ENCODE results near the gene PARD3B. TPM values are rescaled to one million over a fixed set of nuclear protein-coding genes. Genes with fewer than 3 reads are reported as not detected.

The PARD3B gene
- total and polyA plus RNA-seq, 2 donors (not counting 1 experiment from before 2014, with no cell fraction given) = 7.4 to 20.6 TPM

DNA sequence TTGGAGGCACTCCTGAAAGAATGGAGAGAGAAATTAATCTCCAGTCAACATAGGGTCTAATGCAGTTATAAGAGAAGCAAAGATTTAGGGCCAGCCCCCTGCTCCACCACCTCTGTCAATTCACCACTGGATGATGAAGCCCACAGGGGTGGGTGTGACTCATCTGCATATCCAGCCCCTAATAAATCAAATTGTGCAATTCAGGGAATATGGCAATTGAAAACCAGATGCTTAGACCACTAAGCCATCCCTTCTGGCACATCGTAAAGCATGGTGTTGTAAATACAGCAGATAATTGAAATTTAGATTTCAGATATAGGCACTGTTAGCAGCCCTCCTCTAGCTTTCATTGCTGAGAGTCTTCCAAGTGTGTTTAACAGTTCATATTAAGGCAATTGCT is 541.4 kb downstream of the PARD3B start:
- Histone ChIP-seq H3K4me3 (replicated peaks in 1 of 4; ENCODE audit: control extremely low read depth in 1 of 4, insufficient read depth in 1 of 4, low read depth in 3 of 4, low read length in 4 of 4) (no peak overlapping the region), H3K27me3 (ENCODE audit: control insufficient read depth, insufficient read depth, low read length) (no peaks in the 10 kb centered on the region), H3K9me3 (ENCODE audit: control insufficient read depth, insufficient read depth, low read depth, low read length) (no peaks in the 10 kb centered on the region), H3K27ac (ENCODE audit: insufficient read depth, low read length) (no peak overlapping the region), H3K36me3 (ENCODE audit: control insufficient read depth, insufficient read depth, low read length) (no peaks in the 10 kb centered on the region), H3K79me2 (ENCODE audit: control insufficient read depth, insufficient read depth, low read length) (no peaks in the 10 kb centered on the region), H3K4me2 (ENCODE audit: extremely low read depth, insufficient read depth, low read length) (no peak overlapping the region), H3K4me1 (ENCODE audit: control insufficient read depth, extremely low read depth, insufficient read depth, low read length) (no peaks in the 10 kb centered on the region), H4K20me1 (ENCODE audit: control insufficient read depth, extremely low read depth, insufficient read depth, low read length) (no peaks in the 10 kb centered on the region), H2AFZ (ENCODE audit: low read length) (no peak overlapping the region), H3K9ac (ENCODE audit: insufficient read depth, low read length) (no peak overlapping the region)
- DNase-seq (ENCODE audit: low read depth in 2 of 2) = peak; percentile 17 to 47
- TF ChIP-seq CTCF (conservative IDR thresholded peaks at IDR 0.05 in 1 of 2, IDR thresholded peaks at IDR 0.05 in 1 of 2; ENCODE audit: low read depth in 1 of 2, low read length in 2 of 2) (no peak), EZH2 (IDR thresholded peaks at IDR 0.05; ENCODE audit: low read length, missing control alignments) (no peak)

DNA sequence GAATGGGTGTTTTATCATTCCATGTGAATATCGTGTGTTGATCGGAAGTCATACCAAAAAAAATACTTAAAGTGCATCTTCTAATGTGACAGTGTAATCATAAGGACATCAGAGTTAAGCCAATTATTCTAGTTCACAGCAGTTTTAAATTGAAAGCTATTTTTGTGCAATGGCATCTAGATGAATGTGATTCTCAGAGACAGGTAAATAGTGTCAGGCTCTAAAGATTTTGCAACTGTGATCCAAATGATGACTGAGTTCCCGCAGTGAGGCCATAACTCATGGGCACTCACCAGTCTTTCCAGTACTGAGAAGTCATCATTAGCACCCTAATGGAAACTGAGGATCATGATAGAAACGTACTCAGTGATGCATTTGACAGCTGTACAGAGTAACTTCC is 542.6 kb downstream of the PARD3B start:
- Histone ChIP-seq H3K9me3 (ENCODE audit: control insufficient read depth, insufficient read depth, low read depth, low read length) (no peaks in the 10 kb centered on the region), H3K4me3 (replicated peaks in 1 of 4; ENCODE audit: control extremely low read depth in 1 of 4, insufficient read depth in 1 of 4, low read depth in 3 of 4, low read length in 4 of 4) (no peak overlapping the region), H3K9ac (ENCODE audit: insufficient read depth, low read length) (no peak overlapping the region), H3K79me2 (ENCODE audit: control insufficient read depth, insufficient read depth, low read length) (no peaks in the 10 kb centered on the region), H4K20me1 (ENCODE audit: control insufficient read depth, extremely low read depth, insufficient read depth, low read length) (no peaks in the 10 kb centered on the region), H3K27ac (ENCODE audit: insufficient read depth, low read length) (no peak overlapping the region), H3K4me1 (ENCODE audit: control insufficient read depth, extremely low read depth, insufficient read depth, low read length) (no peaks in the 10 kb centered on the region), H3K4me2 (ENCODE audit: extremely low read depth, insufficient read depth, low read length) (no peak overlapping the region), H3K27me3 (ENCODE audit: control insufficient read depth, insufficient read depth, low read length) (no peaks in the 10 kb centered on the region), H2AFZ (ENCODE audit: low read length) (no peak overlapping the region), H3K36me3 (ENCODE audit: control insufficient read depth, insufficient read depth, low read length) (no peaks in the 10 kb centered on the region)
- TF ChIP-seq EZH2 (IDR thresholded peaks at IDR 0.05; ENCODE audit: low read length, missing control alignments) (no peak), CTCF (conservative IDR thresholded peaks at IDR 0.05 in 1 of 2, IDR thresholded peaks at IDR 0.05 in 1 of 2; ENCODE audit: low read depth in 1 of 2, low read length in 2 of 2) (no peak)
- no peak for DNase-seq (ENCODE audit: low read depth in 2 of 2)

DNA sequence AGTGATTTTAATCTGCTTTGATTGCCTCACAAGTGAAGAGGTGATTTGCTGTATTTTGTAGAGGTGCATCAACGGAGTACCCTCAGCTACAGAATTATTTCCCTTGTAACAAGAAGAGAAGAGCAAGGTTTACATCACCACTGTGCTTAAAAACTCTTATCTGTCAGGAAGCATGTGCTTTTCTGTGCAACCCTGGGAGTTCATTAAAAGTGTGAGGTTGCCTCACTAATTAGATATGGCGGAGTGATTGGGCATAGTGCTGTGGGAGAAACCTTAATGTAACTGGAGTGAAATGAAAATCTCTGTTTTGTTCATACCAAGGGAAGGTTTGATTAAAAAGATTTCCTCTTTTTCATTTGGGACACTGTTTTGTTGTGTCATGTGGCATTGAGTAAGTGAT is 544.7 kb downstream of the PARD3B start:
- Histone ChIP-seq H4K20me1 (ENCODE audit: control insufficient read depth, extremely low read depth, insufficient read depth, low read length) (no peaks in the 10 kb centered on the region), H3K27me3 (ENCODE audit: control insufficient read depth, insufficient read depth, low read length) (no peaks in the 10 kb centered on the region), H2AFZ (ENCODE audit: low read length) (no peak overlapping the region), H3K4me2 (ENCODE audit: extremely low read depth, insufficient read depth, low read length) (no peak overlapping the region), H3K9ac (ENCODE audit: insufficient read depth, low read length) (no peak overlapping the region), H3K79me2 (ENCODE audit: control insufficient read depth, insufficient read depth, low read length) (no peaks in the 10 kb centered on the region), H3K4me3 (replicated peaks in 1 of 4; ENCODE audit: control extremely low read depth in 1 of 4, insufficient read depth in 1 of 4, low read depth in 3 of 4, low read length in 4 of 4) (no peak overlapping the region), H3K4me1 (ENCODE audit: control insufficient read depth, extremely low read depth, insufficient read depth, low read length) (no peaks in the 10 kb centered on the region), H3K36me3 (ENCODE audit: control insufficient read depth, insufficient read depth, low read length) (no peaks in the 10 kb centered on the region), H3K27ac (ENCODE audit: insufficient read depth, low read length) (no peak overlapping the region), H3K9me3 (ENCODE audit: control insufficient read depth, insufficient read depth, low read depth, low read length) (no peaks in the 10 kb centered on the region)
- TF ChIP-seq CTCF (conservative IDR thresholded peaks at IDR 0.05 in 1 of 2, IDR thresholded peaks at IDR 0.05 in 1 of 2; ENCODE audit: low read depth in 1 of 2, low read length in 2 of 2) (no peak), EZH2 (IDR thresholded peaks at IDR 0.05; ENCODE audit: low read length, missing control alignments) (no peak)
- no peak for DNase-seq (ENCODE audit: low read depth in 2 of 2)

Measured in fibroblast of lung (primary cell).